Spleen (tissue), 7 donors: ENCODE measurements around the gene RNASEH1.

Experiments
- POLR2A ChIP-seq, 3 donors: fragments of 450-650 bp; IDR thresholded peaks; one replicate each; pipeline ENCODE4 v1.5.1; 2017; ENCODE audit warnings: antibody characterized with exemption in 3 of 3, mild to moderate bottlenecking in 1 of 3
- POLR2AphosphoS5 ChIP-seq, 3 donors: sonication (generic); formaldehyde crosslinking; IDR thresholded peaks; one replicate each; pipeline ENCODE4 v1.5.1; 2017; ENCODE audit warnings: antibody characterized with exemption in 3 of 3
- TF ChIP-seq, protein P1 (sequence below), 11 experiments: fragments of 200-600 bp in 7 of 11; fragments of 450-650 bp in 4 of 11; sonication (generic) in 4 of 11; IDR thresholded peaks in 8 of 11; conservative IDR thresholded peaks in 3 of 11; 1 replicate in 7 of 11; 2 replicates in 4 of 11; pipeline versions ENCODE4 v1.4.0 to v1.8.0; 2016 to 2021; ENCODE audit warnings: antibody characterized with exemption in 11 of 11, inconsistent platforms in 4 of 11, mild to moderate bottlenecking in 1 of 11
- donor health status: DM: no; HTN: no; CAD: no; lungs with moderate emphysema.
- donor health status: DM: no; HTN: no; CAD: no.
- donor health status: DM: no; HTN: no; CAD: no.

- TF ChIP-seq POLR2AphosphoS5 (IDR thresholded peaks at IDR 0.05) (no peak), POLR2A (IDR thresholded peaks at IDR 0.05) (no peak)
- TF ChIP-seq, protein P1, sequence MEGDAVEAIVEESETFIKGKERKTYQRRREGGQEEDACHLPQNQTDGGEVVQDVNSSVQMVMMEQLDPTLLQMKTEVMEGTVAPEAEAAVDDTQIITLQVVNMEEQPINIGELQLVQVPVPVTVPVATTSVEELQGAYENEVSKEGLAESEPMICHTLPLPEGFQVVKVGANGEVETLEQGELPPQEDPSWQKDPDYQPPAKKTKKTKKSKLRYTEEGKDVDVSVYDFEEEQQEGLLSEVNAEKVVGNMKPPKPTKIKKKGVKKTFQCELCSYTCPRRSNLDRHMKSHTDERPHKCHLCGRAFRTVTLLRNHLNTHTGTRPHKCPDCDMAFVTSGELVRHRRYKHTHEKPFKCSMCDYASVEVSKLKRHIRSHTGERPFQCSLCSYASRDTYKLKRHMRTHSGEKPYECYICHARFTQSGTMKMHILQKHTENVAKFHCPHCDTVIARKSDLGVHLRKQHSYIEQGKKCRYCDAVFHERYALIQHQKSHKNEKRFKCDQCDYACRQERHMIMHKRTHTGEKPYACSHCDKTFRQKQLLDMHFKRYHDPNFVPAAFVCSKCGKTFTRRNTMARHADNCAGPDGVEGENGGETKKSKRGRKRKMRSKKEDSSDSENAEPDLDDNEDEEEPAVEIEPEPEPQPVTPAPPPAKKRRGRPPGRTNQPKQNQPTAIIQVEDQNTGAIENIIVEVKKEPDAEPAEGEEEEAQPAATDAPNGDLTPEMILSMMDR (IDR thresholded peaks at IDR 0.05 in 8 of 11, conservative IDR thresholded peaks at IDR 0.05 in 3 of 11), result no peak
Measured at GRCh38 chr2:3588084-3588483, 30.0 kb upstream of the RNASEH1 start.
